WI38 (cell line): ENCODE results near the gene FEM1C.

Experiments
- H3K4me3 ChIP-seq: 2 replicates; pipeline ENCODE4 v1.5.1; 2011; ENCODE audit warnings: low read depth, mild to moderate bottlenecking, control low read depth, low read length
- CTCF ChIP-seq: IDR thresholded peaks from 2 replicates; pipeline ENCODE4 v1.5.1; 2012; ENCODE audit warnings: low read depth, mild to moderate bottlenecking, control low read depth, low read length

FEM1C gene

GRCh38 chr5:115580941-115581340, 36.4 kb upstream of the FEM1C start:
- no peak for TF ChIP-seq CTCF
- H3K4me3 ChIP-seq, result no peak overlapping the region

- H3K4me3 ChIP-seq, result no peak overlapping the region
- no peak for TF ChIP-seq CTCF
Measured at GRCh38 chr5:115579747-115580173, 35.2 kb upstream of the FEM1C start.

GRCh38 chr5:115579216-115579615, 34.6 kb upstream of the FEM1C start:
- no peak overlapping the region for H3K4me3 ChIP-seq
- TF ChIP-seq CTCF, result no peak

GRCh38 chr5:115578657-115579056, 34.1 kb upstream of the FEM1C start:
- no peak overlapping the region for H3K4me3 ChIP-seq
- no peak for TF ChIP-seq CTCF

- TF ChIP-seq CTCF, result no peak
- H3K4me3 ChIP-seq, result no peak overlapping the region
Measured at GRCh38 chr5:115577741-115578140, 33.2 kb upstream of the FEM1C start.

- no peak overlapping the region for H3K4me3 ChIP-seq
- no peak for TF ChIP-seq CTCF
Measured at GRCh38 chr5:115577329-115577728, 32.8 kb upstream of the FEM1C start.

GRCh38 chr5:115575167-115576070, 30.8 kb upstream of the FEM1C start:
- H3K4me3 ChIP-seq, result no peak overlapping the region
- TF ChIP-seq CTCF, result no peak
